CD8-positive, alpha-beta memory T cell (primary cell): ENCODE data around the gene SPEF1. TPM values are rescaled to one million over a fixed set of nuclear protein-coding genes. Genes with fewer than 3 reads are reported as not detected.

Experiments used
- CTCF ChIA-PET: fragments of 350-600 bp; sonication (Branson Sonifier 250); formaldehyde crosslinking; loops from one replicate; lab custom pipeline; 2021; ENCODE audit warnings: antibody characterized with exemption; lab: Charles Lee
- POLR2A ChIA-PET: fragments of 350-600 bp; sonication (Branson Sonifier 250); formaldehyde crosslinking; loops from one replicate; lab custom pipeline; 2021; ENCODE audit warnings: antibody characterized with exemption; lab: Charles Lee
- DNase-seq, 5 donors: peaks; one replicate each; pipeline versions ENCODE4 v3.0.0 to v3.0.0-alpha.2; 2020 to 2022; ENCODE audit warnings: mixed read lengths in 1 of 5
- H3K27ac ChIP-seq: one replicate; pipeline ENCODE4 v1.7.0; 2013; ENCODE audit warnings: low read depth, mild to moderate bottlenecking, low read length, moderate library complexity
- H3K27me3 ChIP-seq: 2 replicates; pipeline ENCODE4 v1.7.0; 2013; ENCODE audit warnings: low read length, mild to moderate bottlenecking; ENCODE audit not compliant: insufficient read depth, poor library complexity, severe bottlenecking
- H3K36me3 ChIP-seq: 2 replicates; pipeline ENCODE4 v1.7.0; 2013; ENCODE audit warnings: mild to moderate bottlenecking, low read length, moderate library complexity; ENCODE audit not compliant: insufficient read depth
- H3K4me1 ChIP-seq: 2 replicates; pipeline ENCODE4 v1.7.0; 2013; ENCODE audit warnings: mild to moderate bottlenecking, low read length, moderate library complexity; ENCODE audit not compliant: insufficient read depth
- H3K4me3 ChIP-seq: 2 replicates; pipeline ENCODE4 v1.7.0; 2013; ENCODE audit warnings: mild to moderate bottlenecking, low read length
- H3K9me3 ChIP-seq: 2 replicates; pipeline ENCODE4 v1.7.0; 2013; ENCODE audit warnings: mild to moderate bottlenecking, low read length
- H3K27ac Mint-ChIP-seq, 8 donors: one replicate each; pipeline ENCODE4 v1.8.0; 2020 to 2021; ENCODE audit warnings: mixed read lengths in 8 of 8, mild to moderate bottlenecking in 6 of 8, inconsistent platforms in 3 of 8, moderate library complexity in 3 of 8
- H3K27me3 Mint-ChIP-seq, 2 donors: one replicate each; pipeline ENCODE4 v1.8.0; 2020 to 2021; ENCODE audit warnings: mixed read lengths in 2 of 2, mild to moderate bottlenecking in 1 of 2, moderate library complexity in 1 of 2
- H3K36me3 Mint-ChIP-seq, 3 donors: one replicate each; pipeline ENCODE4 v1.8.0; 2020 to 2021; ENCODE audit warnings: mixed read lengths in 3 of 3, inconsistent platforms in 1 of 3, mild to moderate bottlenecking in 1 of 3
- H3K4me1 Mint-ChIP-seq, 3 donors: one replicate each; pipeline ENCODE4 v1.8.0; 2020 to 2021; ENCODE audit warnings: mixed read lengths in 3 of 3, inconsistent platforms in 1 of 3, mild to moderate bottlenecking in 1 of 3
- H3K4me3 Mint-ChIP-seq, 7 donors: one replicate each; pipeline ENCODE4 v1.8.0; 2020 to 2021; ENCODE audit warnings: mixed read lengths in 7 of 7, mild to moderate bottlenecking in 6 of 7, moderate library complexity in 4 of 7, inconsistent platforms in 2 of 7
- H3K9me3 Mint-ChIP-seq, 5 donors: one replicate each; pipeline ENCODE4 v1.8.0; 2020 to 2022; ENCODE audit warnings: mixed read lengths in 5 of 5, mild to moderate bottlenecking in 3 of 5, moderate library complexity in 2 of 5, inconsistent platforms in 1 of 5
- polyA plus RNA-seq: library from polyadenylated mRNA; unstranded; fragments of 300-500 nt; fragmentation: Illumina TruSeq; gene quantifications from one replicate; pipeline ENCODE4 v1.2.3, GENCODE V29; 2021
- total RNA-seq, 2 experiments: library from RNA; stranded (reverse); gene quantifications; one replicate each; pipeline ENCODE4 v1.2.3, GENCODE V29; 2021

SPEF1 gene
- total and polyA plus RNA-seq, 3 experiments from 2014 or later: 0.13 to 0.24 TPM; not detected in 1

GRCh38 chr20:3775457-3776108, 5.7 kb downstream of the SPEF1 start:
- no peaks in the 10 kb centered on the region for H3K9me3 ChIP-seq
- Mint-ChIP-seq H3K4me3 (peak overlapping the region in 3 of 7 donors; percentile 15 to 73 (median 66)), H3K27ac (no peak overlapping the region), H3K4me1 (peaks cover 11 to 27% (median 12%) of the 10 kb centered on the region in 3 donors), H3K9me3 (no peaks in the 10 kb centered on the region), H3K27me3 (peaks cover 5 to 8% of the 10 kb centered on the region in 2 donors), H3K36me3 (peaks cover 0 to 4% (median 0%) of the 10 kb centered on the region in 3 donors)
- no peaks in the 10 kb centered on the region for H3K27me3 ChIP-seq
- no peaks in the 10 kb centered on the region for H3K36me3 ChIP-seq
- H3K4me1 ChIP-seq: peaks cover 10% of the 10 kb centered on the region
- H3K4me3 ChIP-seq: no peak overlapping the region
- ChIA-PET POLR2A (no interaction called here), CTCF (no interaction called here)
- no peak overlapping the region for H3K27ac ChIP-seq
- DNase-seq: no peak

GRCh38 chr20:3771552-3772058, 9.6 kb downstream of the SPEF1 start:
- Histone ChIP-seq H3K4me3 (no peak overlapping the region), H3K4me1 (peaks cover 14% of the 10 kb centered on the region), H3K9me3 (no peaks in the 10 kb centered on the region), H3K27ac (no peak overlapping the region), H3K27me3 (no peaks in the 10 kb centered on the region), H3K36me3 (no peaks in the 10 kb centered on the region)
- POLR2A ChIA-PET: no interaction called here
- H3K9me3 Mint-ChIP-seq: no peaks in the 10 kb centered on the region
- peaks cover 0 to 4% (median 3%) of the 10 kb centered on the region in 3 donors for H3K36me3 Mint-ChIP-seq
- H3K4me3 Mint-ChIP-seq: no peak overlapping the region
- no peak for DNase-seq
- peak overlapping the region in 1 of 8 donors; percentile 51 for H3K27ac Mint-ChIP-seq
- CTCF ChIA-PET: interaction anchor here (1.3 to 1.6 kb wide), 2 partner anchors 14 to 49 kb away, joined by 3 to 5 read pairs; partner anchors contain the start of genes AP5S1 and CENPB
- peaks cover 5 to 8% of the 10 kb centered on the region in 2 donors for H3K27me3 Mint-ChIP-seq
- H3K4me1 Mint-ChIP-seq: peaks cover 7 to 19% (median 14%) of the 10 kb centered on the region in 3 donors

- DNase-seq: peak; percentile 81 to 95 (median 89)
- H3K4me1 ChIP-seq: peaks cover 22% of the 10 kb centered on the region
- peak overlapping the region; percentile 91 for H3K4me3 ChIP-seq
- Mint-ChIP-seq H3K4me1 (peaks cover 7 to 28% (median 19%) of the 10 kb centered on the region in 3 donors), H3K27me3 (peaks cover 5 to 7% of the 10 kb centered on the region in 2 donors), H3K4me3 (peak overlapping the region; percentile 83 to 98 (median 90)), H3K36me3 (peaks cover 0 to 4% (median 3%) of the 10 kb centered on the region in 3 donors), H3K9me3 (no peaks in the 10 kb centered on the region), H3K27ac (peak overlapping the region; percentile 87 to 99 (median 98))
- no peaks in the 10 kb centered on the region for H3K36me3 ChIP-seq
- POLR2A ChIA-PET: interaction anchor here (0.7 to 2.4 kb wide), 12 partner anchors 9 to 314 kb away, joined by 3 to 19 read pairs (median 6); partner anchors contain the start of genes AP5S1, CDC25B, CENPB and SPEF1
- CTCF ChIA-PET: interaction anchor here (0.6 to 3.0 kb wide), 20 partner anchors 9 to 317 kb away, joined by 3 to 29 read pairs (median 6); partner anchors contain the start of genes AP5S1, CENPB and SPEF1
- H3K27ac ChIP-seq: peak overlapping the region; percentile 93
- H3K9me3 ChIP-seq: no peaks in the 10 kb centered on the region
- no peaks in the 10 kb centered on the region for H3K27me3 ChIP-seq
These were observed 12.7 kb downstream of the SPEF1 start for GRCh38 chr20:3768342-3769130.

GRCh38 chr20:3767427-3768341, 13.6 kb downstream of the SPEF1 start, which contains the start of gene ADISSP:
ADISSP (minus strand) TSS chr20:3767753; CDS start chr20:3760100, 7,653 bp downstream.
- peak; percentile 95 to 98 (median 96) for DNase-seq
- ChIA-PET CTCF (interaction anchor here (0.7 to 3.0 kb wide), 20 partner anchors 10 to 318 kb away, joined by 3 to 29 read pairs (median 6); partner anchors contain the start of genes AP5S1, CENPB and SPEF1), POLR2A (interaction anchor here (0.5 to 2.4 kb wide), 14 partner anchors 10 to 404 kb away, joined by 3 to 19 read pairs (median 5); partner anchors contain the start of genes AP5S1, CDC25B, CENPB and SPEF1)
- Mint-ChIP-seq H3K4me1 (peaks cover 7 to 28% (median 19%) of the 10 kb centered on the region in 3 donors), H3K36me3 (peaks cover 0 to 5% (median 4%) of the 10 kb centered on the region in 3 donors), H3K9me3 (no peaks in the 10 kb centered on the region), H3K27me3 (peaks cover 5 to 7% of the 10 kb centered on the region in 2 donors), H3K27ac (peak within 1 kb of the TSS; percentile 87 to 99 (median 98)), H3K4me3 (peak within 1 kb of the TSS; percentile 83 to 98 (median 90))
- H3K27ac ChIP-seq: peak within 1 kb of the TSS; percentile 93
- no peaks in the 10 kb centered on the region for H3K27me3 ChIP-seq
- no peaks in the 10 kb centered on the region for H3K9me3 ChIP-seq
- peaks cover 22% of the 10 kb centered on the region for H3K4me1 ChIP-seq
- peak within 1 kb of the TSS; percentile 91 for H3K4me3 ChIP-seq
- no peaks in the 10 kb centered on the region for H3K36me3 ChIP-seq

- DNase-seq: peak in 1 of 5 donors; percentile 13
- Histone ChIP-seq H3K36me3 (no peaks in the 10 kb centered on the region), H3K27me3 (no peaks in the 10 kb centered on the region), H3K27ac (peak overlapping the region; percentile 43), H3K9me3 (no peaks in the 10 kb centered on the region), H3K4me3 (peak overlapping the region; percentile 91), H3K4me1 (peaks cover 22% of the 10 kb centered on the region)
- H3K27ac Mint-ChIP-seq: peak overlapping the region in 5 of 8 donors; percentile 70 to 87 (median 80)
- peak overlapping the region; percentile 83 to 98 (median 89) for H3K4me3 Mint-ChIP-seq
- H3K4me1 Mint-ChIP-seq: peaks cover 7 to 28% (median 19%) of the 10 kb centered on the region in 3 donors
- no peaks in the 10 kb centered on the region for H3K9me3 Mint-ChIP-seq
- H3K27me3 Mint-ChIP-seq: peaks cover 0 to 6% of the 10 kb centered on the region in 2 donors
- ChIA-PET POLR2A (interaction anchor here (0.5 to 2.4 kb wide), 8 partner anchors 14 to 404 kb away, joined by 3 to 19 read pairs (median 6); partner anchors contain the start of genes AP5S1, CDC25B, CENPB and SPEF1), CTCF (interaction anchor here (1.0 to 3.0 kb wide), 11 partner anchors 10 to 91 kb away, joined by 3 to 29 read pairs (median 5); partner anchors contain the start of genes AP5S1 and CENPB)
- peaks cover 0 to 5% (median 0%) of the 10 kb centered on the region in 3 donors for H3K36me3 Mint-ChIP-seq
These were observed 14.2 kb downstream of the SPEF1 start for GRCh38 chr20:3767110-3767426.

- H3K9me3 ChIP-seq: no peaks in the 10 kb centered on the region
- no peaks in the 10 kb centered on the region for H3K27me3 ChIP-seq
- H3K4me1 ChIP-seq: peaks cover 22% of the 10 kb centered on the region
- Mint-ChIP-seq H3K9me3 (no peaks in the 10 kb centered on the region), H3K27me3 (peaks cover 0 to 2% of the 10 kb centered on the region in 2 donors), H3K27ac (peak overlapping the region in 5 of 8 donors; percentile 77 to 87 (median 80)), H3K4me3 (peak overlapping the region; percentile 83 to 98 (median 89)), H3K36me3 (peaks cover 0 to 7% (median 2%) of the 10 kb centered on the region in 3 donors), H3K4me1 (peaks cover 7 to 28% (median 19%) of the 10 kb centered on the region in 3 donors)
- CTCF ChIA-PET: interaction anchor here (1.0 to 3.0 kb wide), 6 partner anchors 10 to 55 kb away, joined by 3 to 29 read pairs (median 6); partner anchors contain the start of genes AP5S1 and CENPB
- DNase-seq: peak in 1 of 5 donors; percentile 39
- POLR2A ChIA-PET: interaction anchor here (0.5 to 2.4 kb wide), 2 partner anchors 45 to 166 kb away, joined by 4 to 11 read pairs; no protein-coding TSS in a partner anchor
- no peaks in the 10 kb centered on the region for H3K36me3 ChIP-seq
- H3K4me3 ChIP-seq: peak overlapping the region; percentile 91
- no peak overlapping the region for H3K27ac ChIP-seq
These were observed 14.7 kb downstream of the SPEF1 start for GRCh38 chr20:3766422-3767109.
